ENCODE results near the gene TSPAN31. TPM values are rescaled to one million over a fixed set of nuclear protein-coding genes. Genes with fewer than 3 reads are reported as not detected.
A peak's percentile ranks its signal among the peaks of the same experiment; 100 is the strongest.
"Not testable (repeated sequence)": the region's sequence is repeated elsewhere in the genome, so short reads cannot be mapped to it uniquely, and the experiment has no call there.

The TSPAN31 gene
- polyA plus RNA-seq, 4 donors: 92.0 to 109 (median 100) TPM

DNA sequence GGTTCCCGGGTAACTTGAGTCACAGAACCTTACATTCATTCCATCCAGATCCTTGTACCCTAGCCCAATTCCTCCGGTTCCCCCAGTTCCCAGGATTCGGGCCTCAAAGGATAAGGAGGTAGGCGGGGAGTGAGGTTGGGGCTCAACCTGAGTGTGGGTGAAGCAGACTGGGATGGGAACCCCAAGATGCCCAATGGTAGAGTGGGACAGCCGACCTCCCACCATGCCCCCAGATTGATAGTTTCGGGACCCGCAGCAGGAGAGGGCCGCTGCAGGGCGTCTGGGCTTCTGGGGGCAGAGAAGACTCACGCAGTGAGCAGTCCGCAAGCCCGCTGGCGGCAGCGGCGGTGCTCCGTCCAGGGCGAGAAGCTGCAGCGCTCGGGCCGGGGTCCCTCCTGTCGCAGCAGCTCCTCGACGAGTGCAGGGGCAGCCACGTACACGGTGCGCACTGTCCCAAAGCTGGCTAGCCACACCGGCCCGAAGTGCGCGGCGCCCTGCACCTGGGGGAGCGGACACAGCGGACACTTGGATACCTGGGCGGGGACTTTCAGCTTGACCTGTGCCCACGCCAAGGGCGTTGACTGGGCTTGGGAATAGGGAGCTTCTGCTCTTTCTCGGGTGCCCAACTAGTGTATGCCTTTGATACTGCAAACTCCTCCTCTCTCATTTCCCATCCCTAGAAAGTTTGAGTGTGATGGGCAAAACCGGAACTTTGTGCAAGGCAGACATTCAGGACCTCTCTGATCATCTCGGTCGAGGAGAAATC is 21.0 kb downstream of the TSPAN31 start:
- no peak for DNase-seq (ENCODE audit: low read depth in 4 of 4, low spot score in 3 of 4)

DNA sequence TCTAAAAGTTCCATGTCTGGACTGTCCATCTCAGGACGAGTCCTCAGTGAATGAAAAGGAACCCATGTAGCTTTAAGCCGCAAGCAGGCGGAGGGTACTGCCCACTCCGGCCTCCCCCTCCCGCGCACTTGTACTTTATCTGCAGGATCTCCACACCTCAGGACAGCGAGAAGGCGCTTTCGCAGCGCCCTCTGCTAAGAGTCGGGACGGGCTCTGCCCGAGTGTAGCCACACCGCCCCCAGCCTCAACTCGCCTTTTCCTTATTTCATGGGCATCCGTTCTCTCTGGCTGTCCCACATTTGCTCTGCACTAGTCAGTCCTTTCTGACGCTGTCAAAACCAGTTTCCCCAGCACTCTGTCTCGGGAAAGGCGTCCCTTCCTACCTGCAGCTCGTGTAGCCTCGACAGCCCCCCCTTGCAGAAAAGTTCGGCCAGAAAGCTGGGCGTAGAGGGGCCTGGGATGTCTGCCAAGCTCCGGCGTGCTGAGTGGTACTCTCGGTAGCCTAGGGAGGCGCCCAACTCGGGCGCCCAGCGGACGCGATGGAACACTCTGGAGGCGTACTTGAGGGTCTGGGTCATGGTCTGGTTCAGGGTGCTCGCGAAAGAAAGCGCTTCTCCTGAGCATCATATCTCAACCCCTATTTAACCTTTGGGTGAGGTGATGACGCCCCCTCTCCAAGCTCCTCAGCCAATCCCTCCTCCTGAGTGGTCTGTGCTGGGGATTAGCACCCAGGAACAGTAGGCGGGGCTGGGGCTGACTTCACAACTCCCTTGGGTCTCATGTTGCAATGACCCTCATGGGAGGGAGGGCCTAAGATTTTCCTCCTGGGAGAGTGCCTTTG is 21.8 kb downstream of the TSPAN31 start, which contains the start of gene CYP27B1:
Gene CYP27B1, minus strand, starts transcription at position 615 of the 841 bp plus-strand sequence. Its CDS starts 37 bp downstream, at position 578.
- no peak for DNase-seq (ENCODE audit: low read depth in 4 of 4, low spot score in 3 of 4)

DNA sequence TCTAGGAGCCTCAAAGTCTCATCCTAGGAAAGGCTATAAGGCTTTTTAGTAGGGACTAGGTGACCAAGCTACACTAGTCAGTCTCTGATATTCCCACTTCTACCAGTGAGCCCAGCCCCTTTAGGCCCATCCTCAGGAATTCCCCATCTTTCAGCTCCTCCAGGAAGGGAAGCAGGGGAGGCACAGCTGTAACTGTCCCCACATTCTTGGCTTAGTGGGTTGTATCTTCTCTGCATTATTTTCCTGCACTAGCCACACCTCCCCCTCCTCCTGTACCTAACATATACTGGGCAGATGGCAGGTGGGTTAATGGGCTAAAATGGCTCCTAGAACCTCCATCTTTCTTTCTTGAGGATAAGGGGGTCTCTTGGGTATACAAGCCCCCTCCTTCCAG is 22.5 kb downstream of the TSPAN31 start:
- DNase-seq (ENCODE audit: low read depth in 4 of 4, low spot score in 3 of 4): no peak

DNA sequence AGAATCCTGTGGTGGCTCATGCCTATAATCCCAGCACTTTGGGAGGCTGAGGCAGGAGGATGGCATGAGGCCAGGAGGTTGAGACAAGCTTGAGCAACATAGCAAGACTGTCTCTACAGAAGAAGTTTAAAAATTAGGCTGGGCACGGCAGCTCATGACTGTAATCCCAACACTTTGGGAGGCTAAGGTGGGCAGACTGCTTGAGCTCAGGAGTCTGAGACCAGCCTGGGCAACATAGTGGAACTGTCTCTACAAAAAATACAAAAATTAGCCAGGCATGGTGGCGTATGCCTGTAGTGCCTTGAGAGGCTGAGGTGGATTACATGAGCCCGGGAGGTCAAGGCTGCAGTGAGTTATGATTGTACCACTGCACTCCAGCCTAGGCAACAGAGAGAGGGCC is 23.0 kb downstream of the TSPAN31 start:
- no peak for DNase-seq (ENCODE audit: low read depth in 4 of 4, low spot score in 3 of 4)

DNA sequence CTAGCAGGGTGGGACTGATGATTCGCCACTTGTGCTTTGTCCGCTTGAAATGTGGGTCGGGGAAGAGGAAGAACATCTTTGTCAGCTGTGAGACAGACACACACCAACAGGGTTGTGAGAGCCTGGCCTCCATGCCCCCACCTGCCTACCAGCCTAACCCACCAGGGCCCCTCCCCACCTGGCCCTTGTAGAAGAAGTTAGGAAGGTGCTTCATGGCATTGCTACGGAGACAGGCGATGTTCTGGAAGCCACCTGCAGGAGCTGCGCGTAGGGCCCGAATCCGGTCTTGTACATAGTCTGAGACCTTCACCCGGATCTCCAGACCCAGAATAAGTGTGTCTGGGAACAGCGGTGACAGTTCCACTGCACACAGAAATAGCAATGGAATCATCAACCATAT is 24.8 kb downstream of the TSPAN31 start:
- no peak for DNase-seq (ENCODE audit: low read depth in 4 of 4, low spot score in 3 of 4)

DNA sequence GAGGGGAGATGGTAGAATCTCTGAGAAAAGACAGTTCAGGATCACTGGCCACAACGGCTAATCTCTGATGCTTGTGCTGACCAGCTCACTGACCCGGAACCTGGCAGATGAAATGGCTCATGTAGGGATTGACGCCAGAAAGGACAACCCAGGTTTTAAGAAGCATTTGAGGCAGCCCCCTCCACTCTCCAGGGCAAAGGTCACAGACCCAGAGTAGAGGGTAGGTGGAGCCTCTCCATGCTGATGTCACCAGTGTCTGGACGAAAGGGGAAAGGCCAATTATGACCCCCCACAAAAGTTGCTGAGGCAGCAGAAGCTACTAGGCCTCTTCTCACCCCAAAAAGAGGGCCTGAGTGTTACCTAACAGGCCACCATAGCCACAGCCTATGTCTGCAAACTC is 25.9 kb downstream of the TSPAN31 start:
- no peak for DNase-seq (ENCODE audit: low read depth in 4 of 4, low spot score in 3 of 4)

DNA sequence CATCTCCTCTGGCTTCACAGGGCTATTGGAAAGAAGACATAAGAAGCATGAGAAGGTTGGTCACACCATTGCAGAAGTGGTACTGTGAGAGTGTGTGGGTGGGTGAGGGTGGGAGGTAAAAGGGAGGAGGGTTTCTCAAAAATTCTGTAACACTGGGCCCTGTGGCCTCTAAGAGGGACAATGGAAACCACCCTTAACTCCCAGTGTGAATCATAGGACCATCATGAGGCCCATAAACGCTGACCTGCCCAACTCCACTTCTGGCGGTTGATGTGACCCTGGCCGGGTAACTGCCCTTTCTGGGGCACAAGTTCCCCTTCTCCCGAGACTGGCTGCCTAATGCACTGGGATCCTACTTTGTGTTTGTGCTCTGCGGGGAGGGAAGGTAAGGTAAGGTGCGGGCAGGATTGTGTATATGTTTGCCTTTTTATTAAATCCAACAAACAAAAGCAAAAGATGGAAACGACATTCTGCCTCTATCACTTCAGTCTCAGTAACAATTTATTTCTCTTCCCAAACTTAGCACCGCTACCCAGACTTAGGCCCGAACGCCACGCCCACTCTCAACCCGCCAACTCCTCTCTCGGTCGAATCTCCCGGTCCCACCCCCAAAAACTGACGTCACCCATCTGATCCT is 26.5 kb downstream of the TSPAN31 start:
- peak in 2 of 4 donors; percentile 76 to 87 for DNase-seq (ENCODE audit: low read depth in 4 of 4, low spot score in 3 of 4)

DNA sequence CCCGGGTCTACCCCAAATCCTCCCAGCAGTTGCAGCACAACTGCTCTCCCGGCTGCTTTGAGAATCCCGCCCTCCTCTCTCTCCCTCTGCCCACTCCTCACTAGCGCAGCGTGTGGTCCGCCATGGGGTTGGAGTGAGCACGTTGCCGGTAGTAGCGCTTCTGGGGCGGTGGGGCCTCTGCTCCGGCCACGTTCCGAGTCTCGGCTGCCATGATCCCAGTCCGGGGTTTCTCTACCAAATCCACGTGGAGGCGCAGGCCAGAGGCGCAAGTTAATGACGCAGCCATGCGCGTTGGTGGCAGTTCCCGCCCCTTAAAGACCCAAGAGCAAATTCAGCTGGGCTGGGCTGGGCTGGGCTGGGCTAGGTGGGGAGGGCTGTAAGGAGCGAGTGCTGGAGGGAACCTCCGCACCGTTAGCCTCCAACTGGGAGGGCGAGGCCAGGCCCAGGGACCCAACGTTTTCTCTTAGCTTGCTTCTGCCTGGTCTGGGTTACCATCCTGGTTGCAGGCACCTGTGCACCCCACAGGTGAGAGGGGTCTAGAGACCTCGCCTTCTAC is 27.1 kb downstream of the TSPAN31 start, which contains the start of gene METTL1:
Gene METTL1, minus strand, starts transcription at position 233 of the 556 bp plus-strand sequence. Its CDS starts 22 bp downstream, at position 211.
- peak; percentile 93 to 98 (median 96) for DNase-seq (ENCODE audit: low read depth in 4 of 4, low spot score in 3 of 4)

DNA sequence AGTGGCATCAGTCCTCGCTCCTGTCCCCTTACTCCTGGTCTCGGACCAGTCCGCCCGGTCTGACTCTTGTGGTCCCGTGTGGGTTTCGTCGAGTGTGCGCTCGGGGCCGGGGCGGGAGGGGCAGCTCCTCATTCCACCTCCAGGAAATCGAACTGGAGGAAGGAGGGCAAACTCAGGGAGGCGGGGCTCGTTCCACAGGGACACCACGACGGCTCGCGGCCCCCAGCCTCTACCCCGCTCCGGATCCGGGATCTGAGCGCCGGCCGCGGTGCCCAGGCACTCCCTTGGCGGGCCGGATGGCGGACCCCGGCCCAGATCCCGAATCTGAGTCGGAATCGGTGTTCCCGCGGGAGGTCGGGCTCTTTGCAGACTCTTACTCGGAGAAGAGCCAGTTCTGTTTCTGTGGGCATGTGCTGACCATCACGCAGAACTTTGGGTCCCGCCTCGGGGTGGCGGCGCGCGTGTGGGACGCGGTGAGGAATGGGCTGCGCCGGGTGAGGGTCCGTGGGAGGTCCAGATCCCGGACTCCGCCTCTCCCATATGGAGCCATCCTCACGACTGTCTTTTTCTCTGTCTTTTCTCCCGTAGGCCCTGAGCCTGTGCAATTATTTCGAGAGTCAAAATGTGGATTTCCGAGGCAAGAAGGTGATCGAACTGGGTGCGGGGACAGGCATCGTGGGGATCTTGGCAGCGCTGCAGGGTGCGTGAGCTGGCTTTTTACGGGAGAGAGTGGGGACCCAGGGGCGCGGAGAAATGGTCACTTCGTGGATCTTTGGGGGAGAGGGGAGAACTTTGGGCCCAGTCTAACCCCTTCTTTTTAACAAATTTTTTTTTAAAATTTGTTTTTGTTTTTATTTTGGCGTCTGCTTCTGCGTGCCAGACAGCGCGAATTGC is 27.8 kb downstream of the TSPAN31 start, which contains the start of gene EEF1AKMT3:
Gene EEF1AKMT3, plus strand, starts transcription at position 186 of the 894 bp plus-strand sequence. Its CDS starts 111 bp downstream, at position 297.
- DNase-seq (ENCODE audit: low read depth in 4 of 4, low spot score in 3 of 4): no peak

DNA sequence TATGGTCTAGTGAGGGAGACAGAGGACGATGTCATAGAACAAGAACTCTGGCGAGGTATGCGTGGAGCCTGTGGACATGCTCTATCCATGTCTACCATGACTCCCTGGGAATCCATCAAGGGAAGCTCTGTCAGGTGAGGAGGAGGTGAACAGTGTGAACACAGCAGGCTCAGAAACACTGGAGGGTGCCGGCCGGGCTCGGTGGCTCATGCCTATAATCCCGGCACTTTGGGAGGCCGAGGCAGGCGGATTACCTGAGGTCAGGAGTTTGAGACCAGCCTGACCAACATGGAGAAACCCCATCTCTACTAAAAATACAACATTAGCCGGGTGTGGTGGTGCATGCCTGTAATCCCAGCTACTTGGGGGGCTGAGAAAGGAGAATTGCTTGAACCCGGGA is 29.8 kb downstream of the TSPAN31 start:
- DNase-seq (ENCODE audit: low read depth in 4 of 4, low spot score in 3 of 4): not testable (repeated sequence)

DNA sequence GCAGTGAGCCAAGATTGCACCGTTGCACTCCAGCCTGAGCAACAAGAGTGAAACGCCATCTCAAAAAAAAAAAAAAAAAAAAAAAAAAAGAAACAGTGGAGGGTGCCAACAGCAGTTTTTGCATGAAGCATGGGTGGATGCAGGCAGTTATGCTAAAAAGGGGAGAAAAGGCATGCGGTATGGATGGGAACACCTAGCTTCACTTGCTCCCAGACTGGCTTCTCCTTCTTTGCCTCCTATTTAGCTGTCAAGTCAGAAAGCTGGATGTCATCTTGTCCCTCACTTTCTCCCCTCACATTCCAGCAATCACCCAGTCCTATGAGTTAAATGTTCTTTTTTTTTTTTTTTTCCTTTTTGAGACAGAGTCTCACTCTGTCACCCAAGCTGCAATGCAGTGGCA is 30.2 kb downstream of the TSPAN31 start:
- no peak for DNase-seq (ENCODE audit: low read depth in 4 of 4, low spot score in 3 of 4)

DNA sequence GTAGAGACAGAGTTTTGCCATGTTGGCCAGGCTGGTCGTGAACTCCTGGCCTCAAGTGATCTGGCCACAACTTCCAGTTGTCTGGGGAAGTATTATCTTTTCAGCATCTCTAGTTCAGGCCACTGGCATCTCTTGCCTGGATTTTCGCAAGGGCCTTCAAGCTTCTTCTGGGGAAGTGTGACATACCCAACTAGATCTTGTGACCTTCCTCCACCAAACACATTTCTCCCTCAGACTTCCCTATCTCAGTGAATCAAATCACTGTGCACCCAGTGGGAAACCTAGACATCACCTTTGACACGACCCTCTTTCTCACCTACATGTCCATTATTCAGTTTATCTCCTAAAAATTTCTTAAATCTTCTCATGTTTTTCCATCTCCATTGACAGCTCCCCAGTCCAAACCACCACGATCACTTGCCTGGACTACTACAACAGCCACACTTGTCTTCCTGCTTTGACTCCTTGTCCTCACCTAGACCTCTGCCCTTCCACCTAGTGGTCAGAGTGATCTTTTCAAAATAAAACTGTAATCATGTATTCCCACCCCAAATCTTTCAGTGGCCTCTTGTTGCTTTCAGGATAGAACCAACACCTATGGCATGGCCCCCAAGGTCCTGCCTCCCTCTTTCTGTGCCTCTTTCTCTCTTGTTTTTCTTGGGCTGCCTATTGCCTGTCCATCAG is 30.9 kb downstream of the TSPAN31 start:
- no peak for DNase-seq (ENCODE audit: low read depth in 4 of 4, low spot score in 3 of 4)

DNA sequence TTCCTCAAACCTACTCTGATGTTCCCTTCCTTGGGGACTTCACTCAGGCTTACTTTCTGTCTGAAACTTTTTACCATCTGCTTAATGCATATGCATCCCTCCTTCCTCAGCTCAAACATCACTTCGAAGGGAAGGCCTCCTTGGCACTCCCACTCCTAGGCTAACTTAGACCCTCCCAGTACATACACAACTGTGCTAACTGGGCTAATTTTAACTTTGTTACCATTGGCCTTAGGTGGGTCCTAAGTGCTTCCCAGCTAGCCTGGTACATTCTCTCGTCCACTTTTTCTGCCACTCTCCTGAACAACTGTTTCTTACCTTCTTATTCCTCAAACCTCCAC is 31.4 kb downstream of the TSPAN31 start:
- no peak for DNase-seq (ENCODE audit: low read depth in 4 of 4, low spot score in 3 of 4)

DNA sequence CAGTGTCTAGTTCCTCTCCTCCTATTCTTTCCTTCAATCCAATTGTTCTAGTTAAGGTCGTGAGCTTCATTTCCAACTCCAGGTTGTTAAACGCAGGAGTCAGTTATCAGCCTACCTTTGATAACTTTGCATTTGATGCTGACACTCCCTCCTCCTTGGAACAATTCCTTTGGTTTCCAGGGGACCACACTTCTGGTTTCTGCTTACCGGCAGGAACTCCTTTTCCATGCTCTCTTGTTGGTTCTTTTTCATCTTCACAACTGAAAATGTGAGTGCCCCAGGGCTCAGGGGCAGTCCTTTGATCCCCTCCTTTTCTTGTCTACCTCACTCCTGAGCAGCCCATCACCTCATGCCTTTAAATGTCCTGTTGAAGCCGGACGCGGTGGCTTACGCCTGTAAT is 32.5 kb downstream of the TSPAN31 start:
- no peak for DNase-seq (ENCODE audit: low read depth in 4 of 4, low spot score in 3 of 4)

DNA sequence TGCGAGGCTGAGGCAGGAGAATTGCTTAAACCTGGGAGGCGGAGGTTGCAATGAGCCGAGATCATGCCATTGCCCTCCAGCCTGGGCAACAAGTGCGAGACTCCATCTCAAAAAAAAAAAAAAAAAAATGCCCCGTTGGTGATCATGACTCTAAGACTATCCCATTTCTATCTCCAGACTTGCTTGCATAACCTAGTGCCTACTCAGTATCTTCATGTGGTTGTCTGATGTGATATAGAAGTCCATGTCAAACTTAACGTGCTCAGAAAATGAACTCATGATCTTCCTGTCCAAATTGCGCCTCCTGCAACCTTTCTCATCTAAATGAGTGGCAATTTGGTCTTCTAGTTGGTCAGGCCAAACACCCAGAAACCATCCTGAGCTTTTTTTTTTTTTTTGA is 33.1 kb downstream of the TSPAN31 start:
- DNase-seq (ENCODE audit: low read depth in 4 of 4, low spot score in 3 of 4): no peak

DNA sequence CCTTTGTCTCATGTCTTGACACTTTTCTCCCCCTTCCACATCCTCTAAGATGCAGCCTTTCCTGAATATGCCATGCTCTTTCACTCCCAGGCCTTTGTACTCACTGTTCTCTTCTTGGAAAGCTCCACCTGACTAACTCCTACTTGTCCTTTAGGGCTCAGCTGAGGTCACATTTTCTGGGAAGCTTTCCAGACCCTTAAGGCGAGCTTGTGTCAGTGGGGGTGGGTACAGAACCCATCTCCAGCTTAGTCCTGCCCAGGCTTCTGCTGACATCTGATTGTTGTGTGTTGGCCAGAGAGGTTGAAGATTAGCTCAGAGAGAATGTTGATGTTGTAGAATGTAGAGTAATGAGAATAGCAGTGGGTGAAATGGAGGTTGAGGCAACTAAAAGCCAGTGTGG is 34.9 kb downstream of the TSPAN31 start:
- no peak for DNase-seq (ENCODE audit: low read depth in 4 of 4, low spot score in 3 of 4)

DNA sequence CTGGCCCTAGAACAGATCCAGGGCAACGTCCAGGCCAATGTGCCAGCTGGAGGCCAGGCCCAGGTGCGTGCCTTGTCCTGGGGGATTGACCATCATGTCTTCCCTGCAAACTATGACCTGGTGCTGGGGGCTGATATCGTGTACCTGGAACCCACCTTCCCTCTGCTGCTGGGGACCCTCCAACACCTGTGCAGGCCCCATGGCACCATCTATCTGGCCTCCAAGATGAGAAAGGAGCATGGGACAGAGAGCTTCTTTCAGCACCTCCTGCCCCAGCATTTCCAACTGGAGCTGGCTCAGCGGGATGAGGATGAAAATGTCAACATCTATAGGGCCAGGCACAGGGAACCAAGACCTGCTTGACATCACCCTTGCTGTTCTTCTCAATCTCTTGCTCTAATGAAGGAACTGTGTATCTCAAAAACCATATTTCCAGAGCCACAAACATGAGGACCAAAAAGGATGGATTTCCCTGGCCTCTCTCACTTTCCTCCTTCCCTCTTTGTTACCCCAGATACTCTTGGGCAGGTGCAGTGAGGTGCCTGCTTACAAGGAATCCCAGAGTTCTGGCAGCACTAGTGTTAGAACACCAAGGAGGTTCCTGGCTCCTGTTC is 35.6 kb downstream of the TSPAN31 start:
- no peak for DNase-seq (ENCODE audit: low read depth in 4 of 4, low spot score in 3 of 4)

DNA sequence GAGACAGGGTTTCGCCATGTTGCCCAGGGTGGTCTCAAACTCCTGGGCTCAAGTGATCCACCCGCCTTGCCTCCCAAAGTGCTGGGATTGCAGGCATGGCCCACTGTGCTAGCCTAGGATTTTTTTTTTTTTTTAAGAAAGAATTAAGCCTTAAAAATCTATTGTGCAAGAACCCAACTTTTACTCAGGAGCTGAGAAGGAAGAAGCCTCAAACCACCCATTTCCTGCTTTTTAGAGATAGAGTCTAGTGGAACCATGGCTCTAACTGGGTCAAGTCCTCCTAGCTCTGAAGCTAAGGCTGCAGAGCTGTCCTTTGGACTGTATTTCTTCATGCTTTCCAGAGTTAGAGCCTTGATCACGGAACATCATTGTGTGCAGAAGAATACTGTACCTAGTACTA is 36.4 kb downstream of the TSPAN31 start:
- no peak for DNase-seq (ENCODE audit: low read depth in 4 of 4, low spot score in 3 of 4)

DNA sequence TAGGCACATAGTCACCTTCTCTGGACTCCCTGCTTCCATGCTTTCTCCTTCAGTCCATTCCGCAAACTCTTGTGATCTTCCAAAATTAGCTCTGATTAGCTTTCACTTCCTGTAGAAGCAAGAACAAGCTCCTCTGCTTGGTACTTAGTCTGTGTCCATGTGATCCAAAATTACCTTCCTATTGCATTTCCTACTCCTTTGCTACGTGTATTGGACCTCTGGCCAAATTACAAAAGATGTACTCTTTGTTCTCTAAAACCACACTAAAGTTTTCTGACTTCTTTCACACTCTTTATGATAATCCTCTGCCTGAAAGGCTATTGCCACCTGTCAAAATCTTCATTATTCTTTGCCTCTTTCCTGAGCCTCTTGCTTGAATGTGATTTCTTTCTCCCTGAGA is 37.0 kb downstream of the TSPAN31 start:
- no peak for DNase-seq (ENCODE audit: low read depth in 4 of 4, low spot score in 3 of 4)

Measured in right renal pelvis (tissue), 4 donors.